Neural cell (in vitro differentiated cells): ENCODE data around the gene SLC6A1. TPM values are rescaled to one million over a fixed set of nuclear protein-coding genes. Genes with fewer than 3 reads are reported as not detected.

Source experiments
- H2AFZ ChIP-seq: fragments of 200-600, 300-800 bp; sonication (generic), shearing (Covaris generic); 2 replicates; pipeline ENCODE4 v1.6.0; 2014; ENCODE audit warnings: low read depth, mild to moderate bottlenecking, antibody characterized with exemption, low read length, moderate library complexity
- H3F3A ChIP-seq: fragments of 200-600 bp; shearing (Covaris generic); 2 replicates; pipeline ENCODE4 v1.6.1; 2016; ENCODE audit warnings: mild to moderate bottlenecking, moderate library complexity, mixed read lengths, antibody characterized with exemption, low read length; ENCODE audit not compliant: insufficient read depth, poor library complexity, severe bottlenecking
- H3K27ac ChIP-seq: fragments of 200-600, 300-800 bp; sonication (generic), shearing (Covaris generic); 2 replicates; pipeline ENCODE4 v1.5.1; 2014; ENCODE audit warnings: mild to moderate bottlenecking, low read length, moderate library complexity
- H3K27me3 ChIP-seq: fragments of 300-800, 200-600 bp; sonication (generic), shearing (Covaris generic); 2 replicates; pipeline ENCODE4 v1.6.0; 2014; ENCODE audit warnings: mild to moderate bottlenecking, low read depth, low read length, moderate library complexity; ENCODE audit not compliant: insufficient read depth
- H3K36me3 ChIP-seq: fragments of 300-800, 200-600 bp; sonication (generic), shearing (Covaris generic); 2 replicates; pipeline ENCODE4 v1.5.1; 2014; ENCODE audit warnings: mild to moderate bottlenecking, antibody characterized with exemption, low read length, moderate library complexity; ENCODE audit not compliant: insufficient read depth
- H3K4me2 ChIP-seq: fragments of 300-800, 200-600 bp; sonication (generic), shearing (Covaris generic); 2 replicates; pipeline ENCODE4 v1.6.0; 2014; ENCODE audit warnings: mild to moderate bottlenecking, low read length
- H3K4me3 ChIP-seq: fragments of 300-800, 200-600 bp; sonication (generic), shearing (Covaris generic); 2 replicates; pipeline ENCODE4 v1.5.1; 2014; ENCODE audit warnings: mild to moderate bottlenecking, low read length, moderate library complexity
- H3K79me2 ChIP-seq: fragments of 200-600 bp; shearing (Covaris generic); replicated peaks from 2 replicates; pipeline ENCODE4 v1.6.0; 2014; ENCODE audit warnings: mild to moderate bottlenecking, low read length, moderate library complexity; ENCODE audit not compliant: insufficient read depth
- H3K9ac ChIP-seq: fragments of 300-800, 200-600 bp; sonication (generic), shearing (Covaris generic); 2 replicates; pipeline ENCODE4 v1.6.1; 2016; ENCODE audit warnings: mild to moderate bottlenecking, low read length, mixed read lengths
- H3K9me2 ChIP-seq: fragments of 200-600 bp; shearing (Covaris generic); 2 replicates; pipeline ENCODE4 v1.6.1; 2016; ENCODE audit warnings: mild to moderate bottlenecking, low read length, mixed read lengths; ENCODE audit not compliant: insufficient read depth
- H3K9me3 ChIP-seq: fragments of 200-600, 300-800 bp; sonication (generic), shearing (Covaris generic); 2 replicates; pipeline ENCODE4 v1.6.1; 2016; ENCODE audit warnings: mild to moderate bottlenecking, mixed run types, low read length, moderate library complexity, mixed read lengths
- H4K20me1 ChIP-seq: fragments of 200-600 bp; shearing (Covaris generic); 2 replicates; pipeline ENCODE4 v1.6.1; 2016; ENCODE audit warnings: mild to moderate bottlenecking, mixed run types; ENCODE audit not compliant: insufficient read depth
- EP300 ChIP-seq: fragments of 450-650 bp; conservative IDR thresholded peaks from 2 replicates; pipeline ENCODE4 v1.6.1; 2014; ENCODE audit warnings: antibody characterized with exemption, mild to moderate bottlenecking, moderate library complexity; ENCODE audit not compliant: poor library complexity, severe bottlenecking
- EZH2 ChIP-seq: fragments of 200-600, 300-800 bp; shearing (Covaris generic), sonication (generic); IDR thresholded peaks from 2 replicates; pipeline ENCODE4 v1.6.1; 2014; ENCODE audit warnings: antibody characterized with exemption, low read length, borderline replicate concordance, mild to moderate bottlenecking; ENCODE audit not compliant: insufficient read depth, poor library complexity, severe bottlenecking
- MXI1 ChIP-seq: fragments of 450-650 bp; conservative IDR thresholded peaks from 2 replicates; pipeline ENCODE4 v1.6.1; 2014; ENCODE audit warnings: antibody characterized with exemption, mild to moderate bottlenecking; ENCODE audit not compliant: poor library complexity, severe bottlenecking
- POLR2AphosphoS5 ChIP-seq: IDR thresholded peaks from 2 replicates; pipeline ENCODE4 v1.6.1; 2012
- RAD21 ChIP-seq: fragments of 450-650 bp; conservative IDR thresholded peaks from 2 replicates; pipeline ENCODE4 v1.6.1; 2014; ENCODE audit warnings: antibody characterized with exemption, mild to moderate bottlenecking, moderate library complexity
- SMC3 ChIP-seq: fragments of 450-650 bp; conservative IDR thresholded peaks from 2 replicates; pipeline ENCODE4 v1.6.1; 2014; ENCODE audit warnings: antibody characterized with exemption, mild to moderate bottlenecking, moderate library complexity; ENCODE audit not compliant: poor library complexity
- TAF1 ChIP-seq: IDR thresholded peaks from 2 replicates; pipeline ENCODE4 v1.6.1; 2012; ENCODE audit warnings: low read depth
- polyA plus RNA-seq: library from polyadenylated mRNA; depleted of rRNA; stranded (reverse); fragments of >200 nt; gene quantifications from 2 replicates; pipeline ENCODE4 v1.2.3, GENCODE V29; 2014
- TF ChIP-seq, protein P1 (sequence below): fragments of 450-650 bp; IDR thresholded peaks from 2 replicates; pipeline ENCODE4 v1.5.1; 2014; ENCODE audit warnings: antibody characterized with exemption, mild to moderate bottlenecking, moderate library complexity; ENCODE audit not compliant: poor library complexity, severe bottlenecking
- TF ChIP-seq, protein P2 (sequence below): IDR thresholded peaks from 2 replicates; pipeline ENCODE4 v1.6.1; 2012; ENCODE audit warnings: borderline replicate concordance

Gene SLC6A1
- polyA plus RNA-seq, 1 donor from 2014 or later: 43.2 TPM

DNA sequence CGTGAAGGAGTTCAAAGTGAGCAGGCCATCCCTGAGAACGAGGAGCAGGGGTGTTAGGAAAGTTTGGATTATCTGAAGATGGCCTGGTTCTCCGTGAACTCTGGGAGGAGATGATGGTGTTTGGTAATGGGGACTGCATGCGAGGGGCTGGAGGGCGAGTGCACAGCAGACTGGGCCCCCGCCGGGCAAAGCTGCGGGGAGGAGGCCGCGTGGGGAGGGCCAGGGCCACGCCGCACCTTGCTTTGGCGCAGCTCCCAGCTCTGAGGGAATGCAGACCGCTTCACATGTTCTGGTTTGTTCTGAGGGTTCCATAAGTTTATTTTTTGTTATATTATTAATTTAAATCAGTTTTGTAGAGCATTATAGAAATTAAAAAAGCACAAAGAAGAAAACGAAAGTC, 22.2 kb downstream of the SLC6A1 start:
- TF ChIP-seq, protein P1, sequence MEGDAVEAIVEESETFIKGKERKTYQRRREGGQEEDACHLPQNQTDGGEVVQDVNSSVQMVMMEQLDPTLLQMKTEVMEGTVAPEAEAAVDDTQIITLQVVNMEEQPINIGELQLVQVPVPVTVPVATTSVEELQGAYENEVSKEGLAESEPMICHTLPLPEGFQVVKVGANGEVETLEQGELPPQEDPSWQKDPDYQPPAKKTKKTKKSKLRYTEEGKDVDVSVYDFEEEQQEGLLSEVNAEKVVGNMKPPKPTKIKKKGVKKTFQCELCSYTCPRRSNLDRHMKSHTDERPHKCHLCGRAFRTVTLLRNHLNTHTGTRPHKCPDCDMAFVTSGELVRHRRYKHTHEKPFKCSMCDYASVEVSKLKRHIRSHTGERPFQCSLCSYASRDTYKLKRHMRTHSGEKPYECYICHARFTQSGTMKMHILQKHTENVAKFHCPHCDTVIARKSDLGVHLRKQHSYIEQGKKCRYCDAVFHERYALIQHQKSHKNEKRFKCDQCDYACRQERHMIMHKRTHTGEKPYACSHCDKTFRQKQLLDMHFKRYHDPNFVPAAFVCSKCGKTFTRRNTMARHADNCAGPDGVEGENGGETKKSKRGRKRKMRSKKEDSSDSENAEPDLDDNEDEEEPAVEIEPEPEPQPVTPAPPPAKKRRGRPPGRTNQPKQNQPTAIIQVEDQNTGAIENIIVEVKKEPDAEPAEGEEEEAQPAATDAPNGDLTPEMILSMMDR: no peak
- TF ChIP-seq RAD21 (no peak), MXI1 (no peak), POLR2AphosphoS5 (no peak), TAF1 (no peak), EP300 (no peak), SMC3 (no peak), EZH2 (no peak)
- TF ChIP-seq, protein P2, sequence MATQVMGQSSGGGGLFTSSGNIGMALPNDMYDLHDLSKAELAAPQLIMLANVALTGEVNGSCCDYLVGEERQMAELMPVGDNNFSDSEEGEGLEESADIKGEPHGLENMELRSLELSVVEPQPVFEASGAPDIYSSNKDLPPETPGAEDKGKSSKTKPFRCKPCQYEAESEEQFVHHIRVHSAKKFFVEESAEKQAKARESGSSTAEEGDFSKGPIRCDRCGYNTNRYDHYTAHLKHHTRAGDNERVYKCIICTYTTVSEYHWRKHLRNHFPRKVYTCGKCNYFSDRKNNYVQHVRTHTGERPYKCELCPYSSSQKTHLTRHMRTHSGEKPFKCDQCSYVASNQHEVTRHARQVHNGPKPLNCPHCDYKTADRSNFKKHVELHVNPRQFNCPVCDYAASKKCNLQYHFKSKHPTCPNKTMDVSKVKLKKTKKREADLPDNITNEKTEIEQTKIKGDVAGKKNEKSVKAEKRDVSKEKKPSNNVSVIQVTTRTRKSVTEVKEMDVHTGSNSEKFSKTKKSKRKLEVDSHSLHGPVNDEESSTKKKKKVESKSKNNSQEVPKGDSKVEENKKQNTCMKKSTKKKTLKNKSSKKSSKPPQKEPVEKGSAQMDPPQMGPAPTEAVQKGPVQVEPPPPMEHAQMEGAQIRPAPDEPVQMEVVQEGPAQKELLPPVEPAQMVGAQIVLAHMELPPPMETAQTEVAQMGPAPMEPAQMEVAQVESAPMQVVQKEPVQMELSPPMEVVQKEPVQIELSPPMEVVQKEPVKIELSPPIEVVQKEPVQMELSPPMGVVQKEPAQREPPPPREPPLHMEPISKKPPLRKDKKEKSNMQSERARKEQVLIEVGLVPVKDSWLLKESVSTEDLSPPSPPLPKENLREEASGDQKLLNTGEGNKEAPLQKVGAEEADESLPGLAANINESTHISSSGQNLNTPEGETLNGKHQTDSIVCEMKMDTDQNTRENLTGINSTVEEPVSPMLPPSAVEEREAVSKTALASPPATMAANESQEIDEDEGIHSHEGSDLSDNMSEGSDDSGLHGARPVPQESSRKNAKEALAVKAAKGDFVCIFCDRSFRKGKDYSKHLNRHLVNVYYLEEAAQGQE: no peak
- H3K4me2 ChIP-seq: no peak overlapping the region
- no peaks in the 10 kb centered on the region for H3F3A ChIP-seq
- no peaks in the 10 kb centered on the region for H3K9me3 ChIP-seq
- no peaks in the 10 kb centered on the region for H3K36me3 ChIP-seq
- no peaks in the 10 kb centered on the region for H3K9me2 ChIP-seq
- H3K27me3 ChIP-seq: no peaks in the 10 kb centered on the region
- H3K79me2 ChIP-seq: no peaks in the 10 kb centered on the region
- no peak overlapping the region for H3K9ac ChIP-seq
- no peak overlapping the region for H3K4me3 ChIP-seq
- no peak overlapping the region for H3K27ac ChIP-seq
- H2AFZ ChIP-seq: no peak overlapping the region
- H4K20me1 ChIP-seq: no peaks in the 10 kb centered on the region

DNA sequence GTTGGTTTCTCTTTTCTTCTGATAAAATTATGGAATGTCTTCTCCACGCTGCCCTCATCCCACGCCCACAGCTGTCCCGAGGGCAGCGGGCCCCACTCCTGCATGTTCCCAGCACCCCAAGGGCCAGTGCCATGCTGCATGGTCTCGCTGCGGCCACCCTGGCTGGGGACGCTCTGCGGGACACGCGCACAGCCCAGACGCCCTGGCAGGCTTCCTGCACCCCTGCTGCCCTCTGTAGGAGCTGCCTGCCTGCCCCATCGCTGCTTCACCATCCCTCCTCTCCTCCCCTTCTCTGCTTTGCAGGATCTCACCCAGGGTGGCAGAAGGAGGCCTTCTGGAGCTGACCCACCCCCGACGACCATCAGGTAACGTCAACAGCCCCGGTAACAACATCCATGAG, 22.8 kb downstream of the SLC6A1 start:
- H3K9me2 ChIP-seq: no peaks in the 10 kb centered on the region
- H3K27ac ChIP-seq: no peak overlapping the region
- no peaks in the 10 kb centered on the region for H3K9me3 ChIP-seq
- H3K4me2 ChIP-seq: no peak overlapping the region
- no peaks in the 10 kb centered on the region for H3F3A ChIP-seq
- no peaks in the 10 kb centered on the region for H3K79me2 ChIP-seq
- H3K27me3 ChIP-seq: no peaks in the 10 kb centered on the region
- no peaks in the 10 kb centered on the region for H3K36me3 ChIP-seq
- H2AFZ ChIP-seq: no peak overlapping the region
- TF ChIP-seq POLR2AphosphoS5 (no peak), EP300 (no peak), EZH2 (no peak), MXI1 (no peak), RAD21 (no peak), TAF1 (no peak), SMC3 (no peak)
- TF ChIP-seq, protein P1: no peak
- TF ChIP-seq, protein P2: no peak
- H3K9ac ChIP-seq: no peak overlapping the region
- H3K4me3 ChIP-seq: no peak overlapping the region
- no peaks in the 10 kb centered on the region for H4K20me1 ChIP-seq
